GM12801 (cell line): ENCODE data around the gene PGGT1B.

Experiments used
- CTCF ChIP-seq: IDR thresholded peaks from one replicate; pipeline ENCODE4 v1.5.1; 2011; ENCODE audit warnings: control low read depth; ENCODE audit not compliant: insufficient read length; ENCODE audit errors: extremely low read depth

Gene PGGT1B

GRCh38 chr5:115168829-115169486 is 93.7 kb downstream of the PGGT1B start:
- TF ChIP-seq CTCF: no peak

- TF ChIP-seq CTCF: no peak
Measured at GRCh38 chr5:115166744-115167393, 95.8 kb downstream of the PGGT1B start.

GRCh38 chr5:115165790-115166189 is 96.9 kb downstream of the PGGT1B start:
- TF ChIP-seq CTCF: no peak

- TF ChIP-seq CTCF: no peak
Measured at GRCh38 chr5:115160975-115161475, 101.7 kb downstream of the PGGT1B start.
